Ovary (tissue), 3 donors: ENCODE data around the gene S100A13.

Experiments
- EP300 ChIP-seq: sonication (generic); formaldehyde crosslinking; IDR thresholded peaks from one replicate; pipeline ENCODE4 v1.6.1; 2017; ENCODE audit warnings: antibody characterized with exemption
- POLR2A ChIP-seq: fragments of 450-650 bp; IDR thresholded peaks from one replicate; pipeline ENCODE4 v1.6.1; 2017; ENCODE audit warnings: antibody characterized with exemption, mild to moderate bottlenecking, moderate library complexity
- TF ChIP-seq, protein P1 (sequence below), 3 donors: fragments of 450-650 bp in 2 of 3; fragments of 200-600 bp in 1 of 3; IDR thresholded peaks; one replicate each; pipeline versions ENCODE4 v1.5.1 to v1.8.0; 2016 to 2022; ENCODE audit warnings: antibody characterized with exemption in 3 of 3, mild to moderate bottlenecking in 1 of 3
- donor health status: DM: no; HTN: no; CAD: no.

DNA sequence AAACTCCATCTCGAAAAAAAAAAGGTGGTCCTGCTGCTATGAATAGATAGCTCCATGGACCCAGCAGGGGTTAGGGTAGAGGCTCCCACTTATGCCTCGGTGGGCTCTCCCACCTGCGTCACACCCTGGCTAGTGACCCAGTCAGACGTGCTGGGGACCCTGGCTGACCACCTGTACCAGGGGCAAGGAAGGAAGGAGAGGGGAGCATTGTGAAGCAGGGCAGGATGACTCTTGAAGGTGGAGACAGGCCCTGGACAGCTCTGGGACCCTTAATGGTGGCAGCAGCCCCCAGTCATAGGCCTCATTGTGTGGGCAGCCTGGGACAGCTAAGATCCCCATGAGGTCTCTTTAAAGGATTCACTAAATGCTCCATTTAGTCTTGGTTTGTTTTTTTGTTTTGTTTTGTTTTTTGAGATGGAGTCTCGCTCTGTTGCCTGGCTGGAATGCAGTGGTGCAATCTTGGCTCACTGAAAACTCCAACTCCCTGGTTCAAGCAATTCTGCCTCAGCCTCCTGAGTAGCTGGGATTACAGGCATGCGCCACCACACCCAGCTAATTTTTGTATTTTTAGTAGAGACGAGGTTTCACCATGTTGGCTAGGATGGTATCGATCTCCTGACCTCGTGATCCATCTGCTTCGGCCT lies 20.8 kb upstream of the S100A13 start:
- TF ChIP-seq, protein P1, sequence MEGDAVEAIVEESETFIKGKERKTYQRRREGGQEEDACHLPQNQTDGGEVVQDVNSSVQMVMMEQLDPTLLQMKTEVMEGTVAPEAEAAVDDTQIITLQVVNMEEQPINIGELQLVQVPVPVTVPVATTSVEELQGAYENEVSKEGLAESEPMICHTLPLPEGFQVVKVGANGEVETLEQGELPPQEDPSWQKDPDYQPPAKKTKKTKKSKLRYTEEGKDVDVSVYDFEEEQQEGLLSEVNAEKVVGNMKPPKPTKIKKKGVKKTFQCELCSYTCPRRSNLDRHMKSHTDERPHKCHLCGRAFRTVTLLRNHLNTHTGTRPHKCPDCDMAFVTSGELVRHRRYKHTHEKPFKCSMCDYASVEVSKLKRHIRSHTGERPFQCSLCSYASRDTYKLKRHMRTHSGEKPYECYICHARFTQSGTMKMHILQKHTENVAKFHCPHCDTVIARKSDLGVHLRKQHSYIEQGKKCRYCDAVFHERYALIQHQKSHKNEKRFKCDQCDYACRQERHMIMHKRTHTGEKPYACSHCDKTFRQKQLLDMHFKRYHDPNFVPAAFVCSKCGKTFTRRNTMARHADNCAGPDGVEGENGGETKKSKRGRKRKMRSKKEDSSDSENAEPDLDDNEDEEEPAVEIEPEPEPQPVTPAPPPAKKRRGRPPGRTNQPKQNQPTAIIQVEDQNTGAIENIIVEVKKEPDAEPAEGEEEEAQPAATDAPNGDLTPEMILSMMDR (IDR thresholded peaks at IDR 0.05), result no peak
- TF ChIP-seq POLR2A (no peak), EP300 (no peak)
